Thymus (tissue), 11 donors: ENCODE measurements around the gene PSMB10. TPM values are rescaled to one million over a fixed set of nuclear protein-coding genes. Genes with fewer than 3 reads are reported as not detected.
"Not testable (repeated sequence)": the region's sequence is repeated elsewhere in the genome, so short reads cannot be mapped to it uniquely, and the experiment has no call there.

ENCODE experiments used
- DNase-seq, 9 donors: peaks; one replicate each; pipeline ENCODE4 v3.0.0-alpha.2; 2013; ENCODE audit warnings: low spot score in 9 of 9, low read depth in 6 of 9, missing footprints in 1 of 9
- H3K27ac ChIP-seq, 2 donors: one replicate each; pipeline ENCODE4 v1.5.1; 2013; ENCODE audit warnings: control low read depth in 1 of 2, low read depth in 1 of 2, low read length in 1 of 2, mild to moderate bottlenecking in 1 of 2, moderate library complexity in 1 of 2
- H3K27me3 ChIP-seq, 2 donors: one replicate each; pipeline ENCODE4 v1.5.1; 2013; ENCODE audit warnings: low read length in 1 of 2; ENCODE audit not compliant: control insufficient read depth in 2 of 2, insufficient read depth in 1 of 2
- H3K36me3 ChIP-seq, 2 donors: one replicate each; pipeline ENCODE4 v1.5.1; 2013; ENCODE audit warnings: low read length in 1 of 2, mild to moderate bottlenecking in 1 of 2, moderate library complexity in 1 of 2; ENCODE audit not compliant: control insufficient read depth in 2 of 2, insufficient read depth in 2 of 2
- H3K4me1 ChIP-seq, 2 donors: one replicate each; pipeline ENCODE4 v1.5.1; 2013; ENCODE audit warnings: low read length in 2 of 2; ENCODE audit not compliant: control insufficient read depth in 2 of 2, insufficient read depth in 2 of 2
- H3K4me3 ChIP-seq, 2 donors: one replicate each; pipeline ENCODE4 v1.5.1; 2013; ENCODE audit warnings: low read length in 2 of 2, control low read depth in 1 of 2, mild to moderate bottlenecking in 1 of 2
- H3K9me3 ChIP-seq, 2 donors: one replicate each; pipeline ENCODE4 v1.5.1; 2013; ENCODE audit warnings: low read length in 1 of 2, mild to moderate bottlenecking in 1 of 2; ENCODE audit not compliant: control insufficient read depth in 2 of 2, insufficient read depth in 1 of 2
- WGBS: extraction: QIAGEN DNeasy Blood & Tissue Kit; methylation state at CpG from one replicate; pipeline ENCODE4 v1.1.7; 2013; 5-methylcytosine and 5-hydroxymethylcytosine counted together
- polyA plus RNA-seq: library from polyadenylated mRNA; stranded (reverse); fragments of 200-250 nt; gene quantifications from one replicate; pipeline ENCODE4 v1.2.3, GENCODE V29; 2013
- total RNA-seq: library from RNA; stranded (reverse); fragments of 120-200 nt; gene quantifications from one replicate; pipeline ENCODE4 v1.2.4, GENCODE V29; 2013
- donor health status: healthy.

Gene PSMB10
- total and polyA plus RNA-seq, 2 donors = 109 to 258 TPM

- DNase-seq = no peak
- H3K36me3 ChIP-seq = peaks cover 35 to 47% of the 10 kb centered on the region in 2 donors
- peaks cover 19 to 26% of the 10 kb centered on the region in 2 donors for H3K4me1 ChIP-seq
- peak overlapping the region in 1 of 2 donors; percentile 53 for H3K27ac ChIP-seq
- WGBS = 43% methylated on average over 33 of the region's 33 CpGs
- no peaks in the 10 kb centered on the region for H3K27me3 ChIP-seq
- peaks cover 0 to 2% of the 10 kb centered on the region in 2 donors for H3K9me3 ChIP-seq
- no peak overlapping the region for H3K4me3 ChIP-seq
Observed at GRCh38 chr16:67939507-67940445, 3.1 kb upstream of the PSMB10 start.

- H3K9me3 ChIP-seq, H3K4me3 ChIP-seq, DNase-seq, H3K27me3 ChIP-seq: not testable (repeated sequence)
- H3K4me1 ChIP-seq = peaks cover 19 to 29% of the 10 kb centered on the region in 2 donors
- WGBS = 98% methylated on average over 5 of the region's 5 CpGs
- peaks cover 22 to 42% of the 10 kb centered on the region in 2 donors for H3K36me3 ChIP-seq
- peak overlapping the region in 1 of 2 donors; percentile 99 for H3K27ac ChIP-seq
Observed at GRCh38 chr16:67937713-67938112, 1.1 kb upstream of the PSMB10 start.

GRCh38 chr16:67936880-67937605 lies 393 bp upstream of the PSMB10 start:
- 50% methylated on average over 6 of the region's 6 CpGs for WGBS
- peak in 8 of 9 donors; percentile 61 to 94 (median 76) for DNase-seq
- H3K4me1 ChIP-seq = peaks cover 19 to 29% of the 10 kb centered on the region in 2 donors
- peak overlapping the region; percentile 99 for H3K27ac ChIP-seq
- peak overlapping the region; percentile 89 to 90 for H3K4me3 ChIP-seq
- H3K36me3 ChIP-seq = peaks cover 18 to 42% of the 10 kb centered on the region in 2 donors
- H3K9me3 ChIP-seq = peaks cover 0 to 2% of the 10 kb centered on the region in 2 donors
- no peaks in the 10 kb centered on the region for H3K27me3 ChIP-seq

- Histone ChIP-seq H3K4me3 (peak overlapping the region; percentile 89 to 90), H3K9me3 (peaks cover 0 to 2% of the 10 kb centered on the region in 2 donors), H3K27me3 (no peaks in the 10 kb centered on the region), H3K27ac (peak overlapping the region; percentile 99), H3K36me3 (peaks cover 26 to 50% of the 10 kb centered on the region in 2 donors), H3K4me1 (peaks cover 19 to 29% of the 10 kb centered on the region in 2 donors)
- peak; percentile 79 to 95 (median 87) for DNase-seq
- 21% methylated on average over 55 of the region's 55 CpGs for WGBS
Observed at GRCh38 chr16:67935402-67936123, 1.1 kb downstream of the PSMB10 start.

- Histone ChIP-seq H3K4me1 (peaks cover 14 to 26% of the 10 kb centered on the region in 2 donors), H3K27me3 (no peaks in the 10 kb centered on the region), H3K4me3 (peak overlapping the region; percentile 89 to 90), H3K9me3 (peaks cover 0 to 2% of the 10 kb centered on the region in 2 donors), H3K27ac (peak overlapping the region; percentile 62 to 99), H3K36me3 (peaks cover 31 to 51% of the 10 kb centered on the region in 2 donors)
- DNase-seq = no peak
- WGBS = 91% methylated on average over 13 of the region's 13 CpGs
Observed at GRCh38 chr16:67935101-67935401, 1.6 kb downstream of the PSMB10 start.

GRCh38 chr16:67934306-67935100 lies 2.1 kb downstream of the PSMB10 start:
- Histone ChIP-seq H3K36me3 (peaks cover 36 to 53% of the 10 kb centered on the region in 2 donors), H3K27ac (no peak overlapping the region), H3K9me3 (peaks cover 0 to 2% of the 10 kb centered on the region in 2 donors), H3K4me1 (peaks cover 8 to 21% of the 10 kb centered on the region in 2 donors), H3K4me3 (no peak overlapping the region), H3K27me3 (no peaks in the 10 kb centered on the region)
- WGBS = 95% methylated on average over 13 of the region's 13 CpGs
- DNase-seq = no peak

- Histone ChIP-seq H3K27me3 (no peaks in the 10 kb centered on the region), H3K4me1 (peaks cover 8 to 21% of the 10 kb centered on the region in 2 donors), H3K36me3 (peaks cover 40 to 58% of the 10 kb centered on the region in 2 donors), H3K9me3 (peaks cover 0 to 2% of the 10 kb centered on the region in 2 donors), H3K27ac (no peak overlapping the region), H3K4me3 (no peak overlapping the region)
- no peak for DNase-seq
- 96% methylated on average over 7 of the region's 7 CpGs for WGBS
Observed at GRCh38 chr16:67933805-67934204, 2.8 kb downstream of the PSMB10 start.

- no peak overlapping the region for H3K27ac ChIP-seq
- DNase-seq = no peak
- peaks cover 6 to 18% of the 10 kb centered on the region in 2 donors for H3K4me1 ChIP-seq
- WGBS = 98% methylated on average over 4 of the region's 4 CpGs
- no peak overlapping the region for H3K4me3 ChIP-seq
- peaks cover 0 to 2% of the 10 kb centered on the region in 2 donors for H3K9me3 ChIP-seq
- H3K27me3 ChIP-seq = no peaks in the 10 kb centered on the region
- H3K36me3 ChIP-seq = peaks cover 48 to 70% of the 10 kb centered on the region in 2 donors
Observed at GRCh38 chr16:67932462-67932840, 4.2 kb downstream of the PSMB10 start.
